SK-N-SH treated with all-trans-retinoic acid at 6 μM for 48 hours (cell line): ENCODE data around the gene KDSR.

ENCODE experiments used
- ATAC-seq: fragments of 200-7000 bp; cut with Tn5 transposase; 3 replicates; pipeline ENCODE4 v1.9.1; 2020; ENCODE audit warnings: mild to moderate bottlenecking, moderate library complexity
- ARNTL ChIP-seq: fragments of 450-650 bp; formaldehyde crosslinking; IDR thresholded peaks from 2 replicates; pipeline ENCODE4 v1.5.0; 2020; ENCODE audit warnings: low read depth, mild to moderate bottlenecking, moderate library complexity, borderline replicate concordance
- BACH2 ChIP-seq: fragments of 250-450 bp; sonication (Bioruptor Pico); IDR thresholded peaks from 2 replicates; pipeline ENCODE4 v1.9.0; 2021; ENCODE audit warnings: mild to moderate bottlenecking, borderline replicate concordance
- CREB5 ChIP-seq: fragments of 250-450 bp; sonication (Bioruptor Pico); IDR thresholded peaks from 2 replicates; pipeline ENCODE4 v1.5.1; 2020; ENCODE audit warnings: low read depth, mild to moderate bottlenecking, moderate library complexity
- CSDC2 ChIP-seq: fragments of 250-450 bp; sonication (Bioruptor Pico); IDR thresholded peaks from 2 replicates; pipeline ENCODE4 v1.5.0; 2020; ENCODE audit warnings: mild to moderate bottlenecking, moderate library complexity
- CSRNP3 ChIP-seq: fragments of 250-450 bp; sonication (Bioruptor Pico); IDR thresholded peaks from 2 replicates; pipeline ENCODE4 v1.5.1; 2021; ENCODE audit warnings: mild to moderate bottlenecking, moderate library complexity
- ESRRG ChIP-seq: fragments of 250-450 bp; sonication (Bioruptor Pico); IDR thresholded peaks from 2 replicates; pipeline ENCODE4 v1.6.1; 2021; ENCODE audit warnings: mild to moderate bottlenecking
- GLIS3 ChIP-seq: fragments of 250-450 bp; sonication (Bioruptor Pico); IDR thresholded peaks from 2 replicates; pipeline ENCODE4 v1.5.0; 2020; ENCODE audit warnings: mild to moderate bottlenecking, moderate library complexity
- ISL1 ChIP-seq: fragments of 250-450 bp; sonication (Bioruptor Pico); IDR thresholded peaks from 2 replicates; pipeline ENCODE4 v2.1.2; 2022; ENCODE audit warnings: mild to moderate bottlenecking, moderate library complexity
- OSR1 ChIP-seq: fragments of 250-450 bp; sonication (Bioruptor Pico); IDR thresholded peaks from 2 replicates; pipeline ENCODE4 v1.8.0; 2022; ENCODE audit warnings: moderate library complexity, mild to moderate bottlenecking, inconsistent platforms
- PATZ1 ChIP-seq: fragments of 250-450 bp; sonication (Bioruptor Pico); IDR thresholded peaks from 2 replicates; pipeline ENCODE4 v1.8.0; 2020; ENCODE audit warnings: mild to moderate bottlenecking, moderate library complexity, borderline replicate concordance
- POU6F1 ChIP-seq: fragments of 250-450 bp; sonication (Bioruptor Pico); IDR thresholded peaks from 2 replicates; pipeline ENCODE4 v1.8.0; 2021; ENCODE audit warnings: low read depth, mild to moderate bottlenecking, moderate library complexity, borderline replicate concordance
- PPARA ChIP-seq: fragments of 250-450 bp; sonication (Bioruptor Pico); IDR thresholded peaks from 2 replicates; pipeline ENCODE4 v1.5.0; 2020; ENCODE audit warnings: mild to moderate bottlenecking, borderline replicate concordance
- RARB ChIP-seq: fragments of 250-450 bp; sonication (Bioruptor Pico); IDR thresholded peaks from 2 replicates; pipeline ENCODE4 v1.8.0; 2021; ENCODE audit warnings: mild to moderate bottlenecking, moderate library complexity
- SNAI2 ChIP-seq: fragments of 250-450 bp; sonication (Bioruptor Pico); IDR thresholded peaks from 2 replicates; pipeline ENCODE4 v1.5.0; 2020; ENCODE audit warnings: mild to moderate bottlenecking, moderate library complexity
- TOX ChIP-seq: fragments of 250-450 bp; sonication (Bioruptor Pico); IDR thresholded peaks from 2 replicates; pipeline ENCODE4 v1.8.0; 2021; ENCODE audit warnings: mild to moderate bottlenecking, moderate library complexity, borderline replicate concordance
- TSHZ2 ChIP-seq: fragments of 250-450 bp; sonication (Bioruptor Pico); IDR thresholded peaks from 2 replicates; pipeline ENCODE4 v1.5.0; 2020; ENCODE audit warnings: mild to moderate bottlenecking, moderate library complexity
- ZC3H10 ChIP-seq: fragments of 250-450 bp; sonication (Bioruptor Pico); IDR thresholded peaks from 2 replicates; pipeline ENCODE4 v1.5.1; 2021; ENCODE audit warnings: mild to moderate bottlenecking, moderate library complexity
- ZFP30 ChIP-seq: fragments of 450-650 bp; formaldehyde crosslinking; IDR thresholded peaks from 2 replicates; pipeline ENCODE4 v1.5.0; 2022; ENCODE audit warnings: mild to moderate bottlenecking, moderate library complexity
- ZNF565 ChIP-seq: fragments of 450-650 bp; formaldehyde crosslinking; conservative IDR thresholded peaks from 2 replicates; pipeline ENCODE4 v1.5.0; 2020; ENCODE audit warnings: low read depth, mild to moderate bottlenecking, moderate library complexity
- ZNF70 ChIP-seq: fragments of 450-650 bp; formaldehyde crosslinking; IDR thresholded peaks from 2 replicates; pipeline ENCODE4 v1.5.0; 2020; ENCODE audit warnings: mild to moderate bottlenecking, moderate library complexity

Gene KDSR

GRCh38 chr18:63316612-63317555, 50.1 kb downstream of the KDSR start:
- ATAC-seq = no peak
- no peak for TF ChIP-seq ARNTL

GRCh38 chr18:63315876-63316275, 51.1 kb downstream of the KDSR start:
- no peak for ATAC-seq
- no peak for TF ChIP-seq OSR1 (CRISPR knock-in tag)
- no peak for TF ChIP-seq TOX
- no peak for TF ChIP-seq PPARA (CRISPR knock-in tag)
- TF ChIP-seq ZNF565 (CRISPR knock-in tag) = no peak
- no peak for TF ChIP-seq TSHZ2 (CRISPR knock-in tag)
- TF ChIP-seq SNAI2 = no peak
- no peak for TF ChIP-seq CSDC2 (CRISPR knock-in tag)
- TF ChIP-seq ZNF70 (CRISPR knock-in tag) = no peak
- TF ChIP-seq, all 23 proteins: peak for 0

- ATAC-seq = no peak
- TF ChIP-seq ZC3H10 (CRISPR knock-in tag) (no peak), TOX (no peak), POU6F1 (no peak), GLIS3 (CRISPR knock-in tag) (no peak), ZFP30 (CRISPR knock-in tag) (no peak), RARB (no peak), CSRNP3 (no peak), PATZ1 (CRISPR knock-in tag) (no peak), CSDC2 (CRISPR knock-in tag) (no peak), BACH2 (CRISPR knock-in tag) (no peak), TSHZ2 (CRISPR knock-in tag) (no peak), CREB5 (CRISPR knock-in tag) (no peak), ZNF70 (CRISPR knock-in tag) (no peak), OSR1 (CRISPR knock-in tag) (no peak), ZNF565 (CRISPR knock-in tag) (no peak), ARNTL (no peak), ISL1 (CRISPR knock-in tag) (no peak), PPARA (CRISPR knock-in tag) (no peak), ESRRG (CRISPR knock-in tag) (no peak), SNAI2 (no peak)
These were observed 51.8 kb downstream of the KDSR start for GRCh38 chr18:63315131-63315662.
